NCI-H524 (cell line): ENCODE data around the gene GALNT11.
"Not testable (repeated sequence)": the region's sequence is repeated elsewhere in the genome, so short reads cannot be mapped to it uniquely, and the experiment has no call there.

Experiments used
- DNase-seq, 2 experiments: peaks; one replicate each; lab custom pipeline; 2025; lab: John Stamatoyannopoulos, UW

The GALNT11 gene

GRCh38 chr7:152075379-152075778 lies 49.9 kb downstream of the GALNT11 start:
- not testable (repeated sequence) for DNase-seq

GRCh38 chr7:152076324-152076821 lies 50.9 kb downstream of the GALNT11 start:
- peak in 1 of 2 experiments; percentile 12 for DNase-seq

- no peak for DNase-seq
Observed at GRCh38 chr7:152076940-152077933, 51.8 kb downstream of the GALNT11 start.

- DNase-seq, result no peak
Observed at GRCh38 chr7:152078025-152078424, 52.6 kb downstream of the GALNT11 start.

- no peak for DNase-seq
Observed at GRCh38 chr7:152078786-152079185, 53.3 kb downstream of the GALNT11 start.

GRCh38 chr7:152081088-152081487 lies 55.6 kb downstream of the GALNT11 start:
- DNase-seq, result no peak

- DNase-seq, result not testable (repeated sequence)
Observed at GRCh38 chr7:152082073-152082721, 56.7 kb downstream of the GALNT11 start.

GRCh38 chr7:152085131-152085530 lies 59.7 kb downstream of the GALNT11 start:
- DNase-seq, result no peak

GRCh38 chr7:152086513-152086912 lies 61.0 kb downstream of the GALNT11 start:
- no peak for DNase-seq

- no peak for DNase-seq
Observed at GRCh38 chr7:152089183-152089582, 63.7 kb downstream of the GALNT11 start.

- no peak for DNase-seq
Observed at GRCh38 chr7:152090747-152091146, 65.3 kb downstream of the GALNT11 start.

- no peak for DNase-seq
Observed at GRCh38 chr7:152093717-152094116, 68.2 kb downstream of the GALNT11 start.

GRCh38 chr7:152095771-152096170 lies 70.3 kb downstream of the GALNT11 start:
- DNase-seq, result no peak

- DNase-seq, result no peak
Observed at GRCh38 chr7:152097330-152097729, 71.9 kb downstream of the GALNT11 start.

GRCh38 chr7:152103066-152103465 lies 77.6 kb downstream of the GALNT11 start:
- DNase-seq, result no peak

GRCh38 chr7:152103691-152104090 lies 78.2 kb downstream of the GALNT11 start:
- DNase-seq, result no peak

GRCh38 chr7:152105205-152105604 lies 79.7 kb downstream of the GALNT11 start:
- no peak for DNase-seq

- DNase-seq, result no peak
Observed at GRCh38 chr7:152106990-152107389, 81.5 kb downstream of the GALNT11 start.

- no peak for DNase-seq
Observed at GRCh38 chr7:152107945-152108344, 82.5 kb downstream of the GALNT11 start.

GRCh38 chr7:152108359-152108758 lies 82.9 kb downstream of the GALNT11 start:
- no peak for DNase-seq

- DNase-seq, result no peak
Observed at GRCh38 chr7:152112829-152113228, 87.4 kb downstream of the GALNT11 start.

GRCh38 chr7:152115021-152115718 lies 89.7 kb downstream of the GALNT11 start:
- no peak for DNase-seq
